HG03025 (cell line): Measurements from ENCODE around the gene GPX6.
"Not testable (repeated sequence)": the region's sequence is repeated elsewhere in the genome, so short reads cannot be mapped to it uniquely, and the experiment has no call there.

ENCODE experiments used
- ATAC-seq: cut with Tn5 transposase; IDR thresholded peaks from one replicate; pipeline ENCODE4 v1.9.1; 2021; ENCODE audit warnings: mild to moderate bottlenecking, moderate library complexity; ENCODE audit not compliant: unreplicated experiment, low FRiP score

The GPX6 gene

GRCh38 chr6:28486988-28487742 is 28.4 kb downstream of the GPX6 start:
- no peak for ATAC-seq

DNA sequence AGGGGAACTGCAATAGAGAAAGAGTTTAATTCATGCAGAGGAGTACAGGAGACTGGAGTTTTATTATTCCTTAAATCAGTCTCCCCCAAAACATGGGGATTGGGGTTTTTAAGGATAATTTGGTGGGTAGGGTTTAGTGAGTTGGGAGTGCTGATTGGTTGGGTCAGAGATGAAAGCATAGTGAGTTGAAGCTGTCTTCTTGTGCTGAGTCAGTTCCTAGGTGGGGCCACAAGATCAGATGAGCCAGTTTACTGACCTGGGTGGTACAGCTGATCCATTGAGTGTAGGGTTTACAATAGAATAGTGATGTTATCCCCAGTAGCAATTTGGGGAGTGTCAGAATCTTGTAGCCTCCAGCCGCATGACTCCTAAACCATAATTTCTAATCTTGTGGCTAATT is 29.1 kb downstream of the GPX6 start:
- ATAC-seq: no peak

DNA sequence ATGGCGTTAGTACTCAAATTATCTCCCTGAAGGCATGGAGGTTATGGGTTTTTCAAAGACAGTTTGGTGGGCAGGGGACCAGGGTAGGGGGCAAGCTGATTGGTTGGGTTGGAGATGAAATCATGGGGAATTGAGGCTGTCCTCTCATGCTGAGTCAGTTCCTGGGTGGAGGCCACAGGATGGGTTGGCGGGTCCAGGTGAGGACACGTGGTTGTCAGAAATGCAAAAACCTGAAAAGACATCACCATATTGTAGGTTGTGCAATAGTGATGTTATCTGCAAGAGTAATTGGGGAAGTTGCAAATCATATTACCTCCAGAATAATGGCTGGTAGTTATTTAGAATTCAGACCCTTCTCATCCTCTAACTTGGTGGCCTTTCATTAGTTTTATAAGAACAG is 30.1 kb downstream of the GPX6 start:
- no peak for ATAC-seq

DNA sequence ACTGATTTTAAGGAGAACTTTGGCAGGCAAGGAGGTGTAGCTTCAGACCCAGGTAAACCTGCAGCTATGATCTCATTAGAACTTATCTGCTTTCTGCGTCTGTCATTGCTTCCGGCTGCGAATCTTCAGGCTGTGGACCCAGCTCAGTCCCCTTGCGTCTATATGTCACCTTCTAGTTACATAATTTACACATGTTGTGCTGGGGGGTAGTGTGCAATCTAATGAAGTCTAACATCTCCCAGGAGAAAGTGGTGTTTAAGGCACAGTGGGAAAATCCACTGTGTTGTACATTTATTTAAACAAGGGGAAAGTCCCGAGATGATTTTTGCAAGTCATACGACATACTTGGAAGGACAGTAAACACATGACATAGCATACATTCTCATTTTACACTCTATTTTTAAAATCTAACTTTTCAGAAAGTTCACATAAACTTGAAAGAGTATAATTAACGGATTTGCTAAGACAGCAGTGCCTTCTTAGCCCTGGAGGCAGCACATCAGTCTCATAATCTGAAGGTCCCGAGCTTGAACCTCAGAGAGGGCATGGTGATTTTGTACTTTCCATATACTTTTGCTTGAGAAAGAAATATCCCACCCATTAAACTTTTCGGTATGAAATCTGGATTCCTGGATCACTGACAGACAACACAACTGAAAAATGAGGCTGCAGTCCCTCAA is 35.2 kb downstream of the GPX6 start:
- no peak for ATAC-seq

GRCh38 chr6:28478518-28478917 is 37.1 kb downstream of the GPX6 start:
- no peak for ATAC-seq

GRCh38 chr6:28474441-28475219 is 41.0 kb downstream of the GPX6 start:
- no peak for ATAC-seq

GRCh38 chr6:28469153-28469745 is 46.3 kb downstream of the GPX6 start:
- not testable (repeated sequence) for ATAC-seq

DNA sequence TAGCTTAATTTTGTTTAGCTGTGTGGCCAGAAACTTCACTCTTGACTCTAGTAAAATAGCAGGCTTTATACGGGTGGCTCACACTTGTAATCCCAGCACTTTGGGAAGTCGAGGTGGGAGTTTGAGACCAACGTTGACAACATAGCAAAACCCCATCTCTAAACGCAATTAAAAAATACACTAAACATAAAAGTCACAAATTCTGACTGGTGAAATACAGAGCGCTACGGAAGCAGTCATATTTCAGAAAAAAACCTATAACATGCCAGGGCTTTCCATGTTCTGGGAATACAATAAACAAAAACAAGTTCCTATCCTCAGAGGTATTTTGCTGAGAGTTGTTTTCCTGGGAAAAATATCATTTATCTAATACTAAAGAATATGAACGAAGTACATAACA is 47.5 kb downstream of the GPX6 start:
- no peak for ATAC-seq

DNA sequence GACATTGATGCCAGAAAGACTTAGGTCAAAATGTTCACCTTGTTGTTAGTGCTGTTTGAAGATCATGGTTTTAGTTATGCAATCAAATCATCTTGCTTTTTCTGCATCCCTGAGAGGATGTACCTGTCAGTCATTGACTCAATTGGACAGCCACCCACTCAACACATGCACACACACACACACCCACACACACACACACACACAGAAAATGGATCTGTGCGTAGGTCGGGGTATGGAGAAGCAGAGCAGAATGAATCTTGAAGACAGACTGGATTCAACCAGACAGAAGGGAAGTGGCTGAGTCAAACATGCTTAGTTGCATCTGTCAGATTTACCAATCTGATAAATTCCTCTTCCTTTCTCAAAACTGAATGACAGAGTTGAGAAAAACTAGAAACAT is 53.2 kb downstream of the GPX6 start:
- no peak for ATAC-seq

DNA sequence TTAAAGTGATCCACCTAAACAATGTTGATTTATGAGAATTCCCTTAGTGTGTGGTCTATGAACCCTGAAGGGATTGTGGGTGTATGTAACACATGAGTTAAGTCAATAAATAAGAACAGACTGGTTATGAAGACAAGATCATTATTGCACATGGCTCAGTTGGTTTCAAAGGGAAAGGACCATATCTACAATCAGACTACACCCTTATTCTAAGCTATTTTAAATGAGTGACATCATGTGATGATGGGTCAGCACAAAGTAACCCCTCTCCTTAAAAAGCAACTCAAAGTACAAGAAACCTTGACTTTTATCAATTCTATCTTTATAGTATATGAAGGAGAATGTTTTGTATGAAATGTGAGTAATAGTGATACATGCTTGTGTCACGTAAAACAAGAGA is 57.0 kb downstream of the GPX6 start:
- no peak for ATAC-seq
